ENCODE results near the gene SIRT2. TPM values are rescaled to one million over a fixed set of nuclear protein-coding genes. Genes with fewer than 3 reads are reported as not detected.

Gene SIRT2
- total and polyA plus RNA-seq, 2 of the 8 experiments (the other 6 are each of a cell fraction or from before 2014, with no cell fraction given), result 6.5 to 10.0 TPM

DNA sequence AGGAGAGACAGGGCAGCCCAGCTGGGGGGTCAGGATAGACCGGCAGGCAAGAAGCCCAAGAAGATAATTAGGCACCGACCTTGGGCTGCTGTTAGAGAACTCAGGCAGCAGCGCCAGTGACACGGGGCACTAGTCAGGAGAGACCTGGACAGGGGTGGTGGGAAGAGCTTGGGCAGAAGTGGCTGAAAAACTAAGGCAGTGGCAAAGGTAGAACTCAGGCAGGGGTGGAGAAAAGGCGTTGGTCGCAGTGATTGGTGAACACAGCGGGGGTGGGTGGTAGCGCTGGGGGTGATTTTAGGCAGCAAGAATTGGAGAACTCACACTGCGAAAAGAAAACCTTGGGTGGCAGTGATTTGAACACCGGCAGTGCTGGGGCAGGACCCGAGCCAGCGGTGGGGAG lies 8.3 kb upstream of the SIRT2 start:
- Histone ChIP-seq H3K4me2 (ENCODE audit: insufficient read depth in 1 of 2, low read depth in 2 of 2, low read length in 2 of 2) (no peak overlapping the region), H3K4me3 (ENCODE audit: extremely low read depth in 1 of 4, insufficient read depth in 2 of 4, low read depth in 3 of 4, low read length in 4 of 4) (no peak overlapping the region), H3K9ac (replicated peaks in 1 of 4; ENCODE audit: extremely low read depth in 1 of 4, low read depth in 3 of 4, low read length in 3 of 4) (no peak overlapping the region), H3K56ac (replicated peaks; ENCODE audit: insufficient read length, low read depth, low read length) (no peak overlapping the region), H3K23me2 (ENCODE audit: low read depth, low read length) (no peaks in the 10 kb centered on the region; the same call in 1 of the 2 replicates), H3K79me1 (ENCODE audit: low read depth, low read length) (no peaks in the 10 kb centered on the region), H3K27me3 (replicated peaks in 1 of 4; ENCODE audit: control insufficient read depth in 3 of 4, extremely low read depth in 1 of 4, insufficient read depth in 3 of 4, low read length in 3 of 4) (no peaks in the 10 kb centered on the region; a peak in 1 of 7 replicates), H3K36me3 (ENCODE audit: control insufficient read depth in 2 of 4, insufficient read depth in 4 of 4, low read length in 3 of 4) (peaks cover 0 to 15% (median 1%) of the 10 kb centered on the region in 4 experiments; a peak in 3 of 8 replicates), H3K79me2 (ENCODE audit: control insufficient read depth in 1 of 2, insufficient read depth in 2 of 2, low read length in 2 of 2) (no peaks in the 10 kb centered on the region), H3K4ac (replicated peaks; ENCODE audit: insufficient read length, low read depth, low read length) (no peak overlapping the region), H2BK12ac (ENCODE audit: low read depth, low read length) (no peak overlapping the region), H2BK20ac (ENCODE audit: low read length) (no peak overlapping the region), H4K91ac (replicated peaks; ENCODE audit: insufficient read length, low read length) (no peak overlapping the region), H2BK15ac (ENCODE audit: low read length) (no peak overlapping the region), H3K14ac (ENCODE audit: insufficient read length) (no peak overlapping the region), H3K18ac (ENCODE audit: extremely low read depth, low read length) (no peak overlapping the region), H3K4me1 (replicated peaks in 1 of 4; ENCODE audit: control insufficient read depth in 3 of 4, insufficient read depth in 4 of 4, low read length in 3 of 4) (peaks cover 0 to 8% (median 1%) of the 10 kb centered on the region in 4 experiments; a peak in 3 of 7 replicates), H4K5ac (ENCODE audit: insufficient read length, low read depth, low read length) (no peak overlapping the region), H4K8ac (ENCODE audit: extremely low read depth, insufficient read depth, low read length) (no peak overlapping the region), H3K9me3 (ENCODE audit: insufficient read depth in 2 of 2, low read depth in 1 of 2, low read length in 1 of 2) (no peaks in the 10 kb centered on the region; a peak in 1 of 4 replicates), H2BK5ac (ENCODE audit: low read depth, low read length) (no peak overlapping the region), H3K27ac (ENCODE audit: low read depth, low read length) (no peak overlapping the region), H2AFZ (ENCODE audit: low read length) (no peak overlapping the region), H4K20me1 (replicated peaks in 1 of 2; ENCODE audit: control insufficient read depth in 1 of 2, insufficient read depth in 2 of 2, low read length in 2 of 2) (peaks cover 0 to 6% of the 10 kb centered on the region in 2 experiments), H2BK120ac (replicated peaks; ENCODE audit: low read depth, low read length) (no peak overlapping the region), H3K23ac (ENCODE audit: insufficient read length) (no peak overlapping the region), H2AK5ac (ENCODE audit: low read depth, low read length) (no peak overlapping the region)
- POLR2A ChIA-PET (ENCODE audit: partially characterized antibody), result interaction anchor here (0.8 to 1.5 kb wide), 4 partner anchors 10 to 27 kb away, joined by 3 to 4 read pairs (median 4); no protein-coding TSS in a partner anchor
- FAIRE-seq, result no peak
- CTCF ChIA-PET (ENCODE audit: partially characterized antibody), result interaction anchor here (1.9 kb wide), 1 partner anchor 45 kb away, joined by 4 read pairs; no protein-coding TSS in a partner anchor
- 92% methylated on average over 10 of the region's 12 CpGs; no CpG with 5 or more reads in 1 of the 2 experiments for WGBS, 2 experiments (ENCODE audit: extremely low coverage in 1 of 2, insufficient coverage in 1 of 2, insufficient read length in 1 of 2, insufficient replicate concordance in 2 of 2, low coverage in 1 of 2, low lambda C conversion rate in 2 of 2, missing lambda C conversion rate in 1 of 2)
- TF ChIP-seq CBX8 (IDR thresholded peaks at IDR 0.05; ENCODE audit: borderline replicate concordance, low read depth, low read length) (no peak), CREB1 (IDR thresholded peaks at IDR 0.05) (no peak), BCL11A (IDR thresholded peaks at IDR 0.05; ENCODE audit: low read depth in 2 of 2, low read length in 2 of 2) (no peak), CEBPB (IDR thresholded peaks at IDR 0.05; ENCODE audit: low read depth, low read length) (no peak), KDM5A (IDR thresholded peaks at IDR 0.05; ENCODE audit: low read length) (no peak), CBX5 (IDR thresholded peaks at IDR 0.05; ENCODE audit: low read depth, low read length) (no peak), POU5F1 (IDR thresholded peaks at IDR 0.05; ENCODE audit: low read depth, low read length) (no peak), TAF7 (optimal IDR thresholded peaks at IDR 0.05; ENCODE audit: borderline replicate concordance, low read depth, low read length) (no peak), KDM4A (IDR thresholded peaks at IDR 0.05; ENCODE audit: low read depth, low read length, severe bottlenecking) (no peak)
- TF ChIP-seq, protein P1, sequence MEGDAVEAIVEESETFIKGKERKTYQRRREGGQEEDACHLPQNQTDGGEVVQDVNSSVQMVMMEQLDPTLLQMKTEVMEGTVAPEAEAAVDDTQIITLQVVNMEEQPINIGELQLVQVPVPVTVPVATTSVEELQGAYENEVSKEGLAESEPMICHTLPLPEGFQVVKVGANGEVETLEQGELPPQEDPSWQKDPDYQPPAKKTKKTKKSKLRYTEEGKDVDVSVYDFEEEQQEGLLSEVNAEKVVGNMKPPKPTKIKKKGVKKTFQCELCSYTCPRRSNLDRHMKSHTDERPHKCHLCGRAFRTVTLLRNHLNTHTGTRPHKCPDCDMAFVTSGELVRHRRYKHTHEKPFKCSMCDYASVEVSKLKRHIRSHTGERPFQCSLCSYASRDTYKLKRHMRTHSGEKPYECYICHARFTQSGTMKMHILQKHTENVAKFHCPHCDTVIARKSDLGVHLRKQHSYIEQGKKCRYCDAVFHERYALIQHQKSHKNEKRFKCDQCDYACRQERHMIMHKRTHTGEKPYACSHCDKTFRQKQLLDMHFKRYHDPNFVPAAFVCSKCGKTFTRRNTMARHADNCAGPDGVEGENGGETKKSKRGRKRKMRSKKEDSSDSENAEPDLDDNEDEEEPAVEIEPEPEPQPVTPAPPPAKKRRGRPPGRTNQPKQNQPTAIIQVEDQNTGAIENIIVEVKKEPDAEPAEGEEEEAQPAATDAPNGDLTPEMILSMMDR (IDR thresholded peaks at IDR 0.05; ENCODE audit: control extremely low read depth in 1 of 3, insufficient read depth in 1 of 3, low read depth in 1 of 3, low read length in 3 of 3), result no peak
- DNase-seq (ENCODE audit: low read depth in 1 of 2, low spot score in 2 of 2), result no peak

All from H1 (cell line).